NCI-H82 (cell line): ENCODE results near the gene CNST.
"Not testable (repeated sequence)": the region's sequence is repeated elsewhere in the genome, so short reads cannot be mapped to it uniquely, and the experiment has no call there.

Experiments
- DNase-seq: peaks from one replicate; lab custom pipeline; 2025; lab: John Stamatoyannopoulos, UW

Gene CNST

GRCh38 chr1:246624091-246624490, 57.8 kb downstream of the CNST start:
- DNase-seq, result peak; percentile 77

- no peak for DNase-seq
Measured at GRCh38 chr1:246629030-246629429, 62.8 kb downstream of the CNST start.

GRCh38 chr1:246629976-246630375, 63.7 kb downstream of the CNST start:
- no peak for DNase-seq

GRCh38 chr1:246631426-246631825, 65.2 kb downstream of the CNST start:
- no peak for DNase-seq

GRCh38 chr1:246632281-246633168, 66.3 kb downstream of the CNST start:
- no peak for DNase-seq

- not testable (repeated sequence) for DNase-seq
Measured at GRCh38 chr1:246634659-246635058, 68.4 kb downstream of the CNST start.

GRCh38 chr1:246638941-246639655, 72.8 kb downstream of the CNST start:
- peak; percentile 91 for DNase-seq

- DNase-seq, result peak; percentile 21
Measured at GRCh38 chr1:246639732-246640131, 73.5 kb downstream of the CNST start.

- DNase-seq, result no peak
Measured at GRCh38 chr1:246640747-246641146, 74.5 kb downstream of the CNST start.

- DNase-seq, result no peak
Measured at GRCh38 chr1:246641394-246641793, 75.1 kb downstream of the CNST start.

GRCh38 chr1:246642719-246643118, 76.5 kb downstream of the CNST start:
- no peak for DNase-seq

- DNase-seq, result peak; percentile 62
Measured at GRCh38 chr1:246647113-246647512, 80.9 kb downstream of the CNST start.

GRCh38 chr1:246647513-246647912, 81.3 kb downstream of the CNST start:
- DNase-seq, result no peak

- no peak for DNase-seq
Measured at GRCh38 chr1:246651012-246651695, 84.9 kb downstream of the CNST start.

- DNase-seq, result peak; percentile 12
Measured at GRCh38 chr1:246658567-246658966, 92.3 kb downstream of the CNST start.

GRCh38 chr1:246659594-246660140, 93.4 kb downstream of the CNST start:
- no peak for DNase-seq

GRCh38 chr1:246661451-246661850, 95.2 kb downstream of the CNST start:
- no peak for DNase-seq

GRCh38 chr1:246667773-246668172, 101.5 kb downstream of the CNST start:
- DNase-seq, result no peak

- no peak for DNase-seq
Measured at GRCh38 chr1:246669659-246670058, 103.4 kb downstream of the CNST start.

- no peak for DNase-seq
Measured at GRCh38 chr1:246674049-246674448, 107.8 kb downstream of the CNST start.

- no peak for DNase-seq
Measured at GRCh38 chr1:246677842-246678241, 111.6 kb downstream of the CNST start.
